Loucy (cell line): ENCODE results near the gene COG3.

ENCODE experiments used
- H2AFZ ChIP-seq: fragments of 200-600 bp; sonication (generic); 2 replicates; pipeline ENCODE4 v1.6.0; 2016; ENCODE audit warnings: antibody characterized with exemption, mild to moderate bottlenecking, low read length, moderate library complexity
- H3F3A ChIP-seq: fragments of 200-600 bp; 2 replicates; pipeline ENCODE4 v1.6.0; 2016; ENCODE audit warnings: antibody characterized with exemption, low read depth, mild to moderate bottlenecking
- H3K27me3 ChIP-seq: fragments of 200-600 bp; sonication (generic); 2 replicates; pipeline ENCODE4 v1.6.1; 2014; ENCODE audit warnings: low read length, mild to moderate bottlenecking; ENCODE audit not compliant: insufficient read depth, poor library complexity, severe bottlenecking
- H3K36me3 ChIP-seq: fragments of 200-600 bp; sonication (generic); 2 replicates; pipeline ENCODE4 v1.6.1; 2016; ENCODE audit warnings: low read length; ENCODE audit not compliant: insufficient read depth
- H3K4me1 ChIP-seq: fragments of 200-600 bp; sonication (generic); 2 replicates; pipeline ENCODE4 v1.5.1; 2014; ENCODE audit warnings: low read length, mild to moderate bottlenecking; ENCODE audit not compliant: insufficient read depth, poor library complexity, severe bottlenecking
- H3K4me2 ChIP-seq: fragments of 200-600 bp; sonication (generic); 2 replicates; pipeline ENCODE4 v1.6.0; 2014; ENCODE audit warnings: antibody characterized with exemption, low read length, low read depth, mild to moderate bottlenecking; ENCODE audit not compliant: poor library complexity, severe bottlenecking
- H3K4me3 ChIP-seq: fragments of 200-600 bp; sonication (generic); 2 replicates; pipeline ENCODE4 v1.5.1; 2014; ENCODE audit warnings: low read length, mild to moderate bottlenecking, mixed read lengths; ENCODE audit not compliant: poor library complexity, severe bottlenecking
- H3K79me2 ChIP-seq: fragments of 200-600 bp; sonication (generic); 2 replicates; pipeline ENCODE4 v1.6.1; 2014; ENCODE audit warnings: low read length; ENCODE audit not compliant: insufficient read depth
- H3K9ac ChIP-seq: fragments of 200-600 bp; sonication (generic); 2 replicates; pipeline ENCODE4 v1.6.0; 2014; ENCODE audit warnings: mild to moderate bottlenecking, low read depth, low read length, moderate library complexity; ENCODE audit not compliant: poor library complexity, severe bottlenecking
- H3K9me2 ChIP-seq: fragments of 200-600 bp; sonication (generic); replicated peaks from 2 replicates; pipeline ENCODE4 v1.6.1; 2016; ENCODE audit warnings: low read depth, low read length, mixed read lengths
- H3K9me3 ChIP-seq: fragments of 200-600 bp; sonication (generic); 2 replicates; pipeline ENCODE4 v1.6.1; 2014; ENCODE audit warnings: mild to moderate bottlenecking, antibody characterized with exemption, low read length, low read depth; ENCODE audit not compliant: insufficient read depth
- H4K20me1 ChIP-seq: fragments of 200-600 bp; sonication (generic); 2 replicates; pipeline ENCODE4 v1.6.0; 2014; ENCODE audit warnings: antibody characterized with exemption, low read length, mild to moderate bottlenecking; ENCODE audit not compliant: insufficient read depth, poor library complexity, severe bottlenecking
- EZH2phosphoT487 ChIP-seq: fragments of 200-600 bp; IDR thresholded peaks from 2 replicates; pipeline ENCODE4 v1.6.1; 2018; ENCODE audit warnings: antibody characterized with exemption, mild to moderate bottlenecking, moderate library complexity, borderline replicate concordance
- TF ChIP-seq, protein P1 (sequence below): fragments of 200-600 bp; sonication (generic); conservative IDR thresholded peaks from 2 replicates; pipeline ENCODE4 v1.5.1; 2014; ENCODE audit warnings: mild to moderate bottlenecking, antibody characterized with exemption, low read length

COG3 gene

DNA sequence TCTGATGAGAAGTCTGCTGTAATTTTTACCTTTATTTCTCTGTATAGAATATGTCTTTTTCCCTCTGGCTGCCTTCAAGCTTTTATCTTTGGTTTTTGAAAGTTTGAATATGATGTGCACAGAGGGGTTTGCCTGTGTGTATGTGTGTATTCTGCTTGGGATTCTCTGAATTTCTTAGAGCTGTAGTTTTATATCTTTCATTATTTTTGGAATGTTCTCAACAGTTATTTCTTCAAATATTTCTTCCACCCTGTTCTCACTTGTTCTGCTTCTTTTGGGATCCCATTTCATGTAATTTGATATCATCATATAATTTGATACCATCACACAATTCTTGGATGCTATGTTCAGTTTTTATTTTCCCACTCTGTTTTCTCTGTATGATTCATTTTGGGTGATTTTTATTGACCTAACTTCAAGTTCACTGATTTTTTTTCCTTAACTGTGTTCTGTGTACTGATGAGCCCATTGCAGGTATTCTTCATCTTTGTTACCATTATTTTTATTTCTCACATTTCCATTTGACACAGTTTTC lies 7.5 kb downstream of the COG3 start:
- H3K9me3 ChIP-seq = no peaks in the 10 kb centered on the region
- H3K4me2 ChIP-seq = no peak overlapping the region
- H3K27me3 ChIP-seq = no peaks in the 10 kb centered on the region
- no peak for TF ChIP-seq EZH2phosphoT487
- TF ChIP-seq, protein P1, sequence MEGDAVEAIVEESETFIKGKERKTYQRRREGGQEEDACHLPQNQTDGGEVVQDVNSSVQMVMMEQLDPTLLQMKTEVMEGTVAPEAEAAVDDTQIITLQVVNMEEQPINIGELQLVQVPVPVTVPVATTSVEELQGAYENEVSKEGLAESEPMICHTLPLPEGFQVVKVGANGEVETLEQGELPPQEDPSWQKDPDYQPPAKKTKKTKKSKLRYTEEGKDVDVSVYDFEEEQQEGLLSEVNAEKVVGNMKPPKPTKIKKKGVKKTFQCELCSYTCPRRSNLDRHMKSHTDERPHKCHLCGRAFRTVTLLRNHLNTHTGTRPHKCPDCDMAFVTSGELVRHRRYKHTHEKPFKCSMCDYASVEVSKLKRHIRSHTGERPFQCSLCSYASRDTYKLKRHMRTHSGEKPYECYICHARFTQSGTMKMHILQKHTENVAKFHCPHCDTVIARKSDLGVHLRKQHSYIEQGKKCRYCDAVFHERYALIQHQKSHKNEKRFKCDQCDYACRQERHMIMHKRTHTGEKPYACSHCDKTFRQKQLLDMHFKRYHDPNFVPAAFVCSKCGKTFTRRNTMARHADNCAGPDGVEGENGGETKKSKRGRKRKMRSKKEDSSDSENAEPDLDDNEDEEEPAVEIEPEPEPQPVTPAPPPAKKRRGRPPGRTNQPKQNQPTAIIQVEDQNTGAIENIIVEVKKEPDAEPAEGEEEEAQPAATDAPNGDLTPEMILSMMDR = no peak
- no peaks in the 10 kb centered on the region for H3K9me2 ChIP-seq
- no peak overlapping the region for H2AFZ ChIP-seq
- H3F3A ChIP-seq = no peaks in the 10 kb centered on the region
- no peak overlapping the region for H3K9ac ChIP-seq
- peaks cover 39% of the 10 kb centered on the region for H4K20me1 ChIP-seq
- peaks cover 12% of the 10 kb centered on the region; the same call in 1 of the 2 replicates for H3K36me3 ChIP-seq
- no peak overlapping the region for H3K4me3 ChIP-seq
- peaks cover 81% of the 10 kb centered on the region for H3K79me2 ChIP-seq
- peaks cover 22% of the 10 kb centered on the region for H3K4me1 ChIP-seq

DNA sequence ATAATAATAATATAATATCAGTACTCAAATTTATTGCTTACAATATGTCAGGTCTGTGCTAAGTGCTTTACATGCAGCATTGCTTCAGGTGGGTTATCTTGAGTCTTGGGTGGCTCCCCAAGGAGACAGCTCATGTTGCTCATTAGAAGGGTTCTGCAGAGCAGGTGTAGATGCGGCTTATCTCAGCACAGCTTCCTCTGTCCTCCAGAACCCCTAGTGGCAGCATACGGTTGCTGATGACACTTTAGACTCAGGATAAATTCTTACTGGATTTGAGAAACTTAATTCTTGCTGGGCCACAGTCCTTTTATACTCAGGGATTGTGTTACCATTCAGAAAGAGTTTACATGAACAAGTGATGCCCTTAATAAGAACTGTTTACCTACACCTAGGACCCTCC lies 8.9 kb downstream of the COG3 start:
- peaks cover 29% of the 10 kb centered on the region for H4K20me1 ChIP-seq
- no peak for TF ChIP-seq EZH2phosphoT487
- TF ChIP-seq, protein P1 = peak; percentile 56
- no peak overlapping the region for H3K4me2 ChIP-seq
- H3K79me2 ChIP-seq = peaks cover 67% of the 10 kb centered on the region
- H3K4me3 ChIP-seq = no peak overlapping the region
- peaks cover 9% of the 10 kb centered on the region for H3K4me1 ChIP-seq
- peaks cover 17% of the 10 kb centered on the region; the same call in 1 of the 2 replicates for H3K36me3 ChIP-seq
- H3K27me3 ChIP-seq = no peaks in the 10 kb centered on the region
- H3K9me3 ChIP-seq = no peaks in the 10 kb centered on the region
- no peak overlapping the region for H3K9ac ChIP-seq
- no peaks in the 10 kb centered on the region for H3F3A ChIP-seq
- H3K9me2 ChIP-seq = no peaks in the 10 kb centered on the region
- no peak overlapping the region for H2AFZ ChIP-seq

DNA sequence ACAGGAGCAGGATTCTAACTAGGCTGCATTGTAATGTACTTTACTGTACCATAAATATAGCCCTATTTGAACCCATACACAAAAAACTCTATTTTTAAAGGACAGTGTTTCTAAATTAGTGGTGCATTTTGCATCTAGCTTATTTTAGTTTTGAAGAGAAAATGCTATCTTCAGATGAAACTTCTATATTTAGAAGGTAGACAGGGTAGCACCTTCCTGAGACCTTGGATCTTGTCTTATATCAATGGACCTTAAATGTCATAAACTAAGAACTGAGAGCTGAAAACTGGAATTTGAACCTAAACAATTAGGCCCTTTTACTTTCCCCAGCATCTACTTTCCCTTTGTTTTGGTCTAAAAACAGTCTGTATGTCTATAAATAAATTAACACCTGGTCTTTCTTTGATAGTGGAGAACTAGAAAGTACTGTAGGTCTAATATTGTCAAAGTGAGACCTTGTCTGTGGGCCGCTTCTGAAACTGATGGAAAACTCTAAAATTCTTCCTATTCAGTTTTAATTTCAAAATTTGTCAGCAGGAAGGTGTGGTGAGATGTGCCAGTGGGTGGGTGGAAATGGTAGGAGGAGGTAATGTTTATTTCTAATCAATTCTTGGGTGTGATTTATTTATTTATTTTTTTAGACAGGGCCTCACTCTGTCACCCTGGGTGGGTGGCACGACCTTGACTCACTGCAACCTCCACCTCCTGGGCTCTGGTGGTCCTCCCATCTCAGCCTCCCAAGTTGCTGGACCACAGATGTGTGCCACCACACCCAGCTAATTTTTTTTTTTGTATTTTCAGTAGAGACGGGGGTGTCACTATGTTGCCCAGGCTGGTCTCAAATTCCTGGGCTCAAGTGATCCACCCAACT lies 10.1 kb downstream of the COG3 start:
- no peaks in the 10 kb centered on the region for H3K27me3 ChIP-seq
- H3K79me2 ChIP-seq = peaks cover 56% of the 10 kb centered on the region
- peaks cover 19% of the 10 kb centered on the region for H4K20me1 ChIP-seq
- H2AFZ ChIP-seq = no peak overlapping the region
- H3K4me2 ChIP-seq = no peak overlapping the region
- no peaks in the 10 kb centered on the region for H3K9me3 ChIP-seq
- no peaks in the 10 kb centered on the region for H3F3A ChIP-seq
- H3K9me2 ChIP-seq = no peaks in the 10 kb centered on the region
- TF ChIP-seq, protein P1 = no peak
- no peak for TF ChIP-seq EZH2phosphoT487
- H3K36me3 ChIP-seq = peaks cover 29% of the 10 kb centered on the region; the same call in 1 of the 2 replicates
- H3K4me1 ChIP-seq = no peaks in the 10 kb centered on the region
- no peak overlapping the region for H3K9ac ChIP-seq
- H3K4me3 ChIP-seq = no peak overlapping the region
